Neutrophil (primary cell): ENCODE results near the gene LIPE.
"Not testable (repeated sequence)": the region's sequence is repeated elsewhere in the genome, so short reads cannot be mapped to it uniquely, and the experiment has no call there.

Experiments used
- H3K27ac ChIP-seq: fragments of 200-600 bp; sonication (generic); 2 replicates; pipeline ENCODE4 v1.5.1; 2016; ENCODE audit warnings: mild to moderate bottlenecking, moderate library complexity
- H3K27me3 ChIP-seq: fragments of 200-600 bp; sonication (generic); 2 replicates; pipeline ENCODE4 v1.6.0; 2016; ENCODE audit warnings: mild to moderate bottlenecking
- H3K36me3 ChIP-seq: fragments of 200-600 bp; sonication (generic); 2 replicates; pipeline ENCODE4 v1.5.1; 2017
- H3K4me1 ChIP-seq, 2 experiments: fragments of 200-600 bp in 1 of 2; sonication (generic) in 1 of 2; 1 replicate in 1 of 2; 2 replicates in 1 of 2; pipeline versions ENCODE4 v1.5.1 to v1.6.1; 2013 to 2016; ENCODE audit warnings: low read depth in 1 of 2, low read length in 1 of 2, mild to moderate bottlenecking in 1 of 2, moderate library complexity in 1 of 2; ENCODE audit not compliant: control insufficient read depth in 1 of 2, insufficient read depth in 1 of 2
- H3K4me3 ChIP-seq, 2 experiments: fragments of 200-600 bp in 1 of 2; sonication (generic) in 1 of 2; 1 replicate in 1 of 2; 2 replicates in 1 of 2; pipeline ENCODE4 v1.5.1; 2013 to 2016; ENCODE audit warnings: low read depth in 1 of 2, low read length in 1 of 2, mild to moderate bottlenecking in 1 of 2, moderate library complexity in 1 of 2
- H3K9me3 ChIP-seq: fragments of 200-600 bp; sonication (generic); 2 replicates; pipeline ENCODE4 v1.5.1; 2016
- CTCF ChIP-seq: fragments of 200-600 bp; sonication (generic); IDR thresholded peaks from 2 replicates; pipeline ENCODE4 v1.5.1; 2016; ENCODE audit warnings: antibody characterized with exemption

LIPE gene

GRCh38 chr19:42465827-42466280, 38.7 kb upstream of the LIPE start:
- H3K27me3 ChIP-seq, result no peaks in the 10 kb centered on the region
- TF ChIP-seq CTCF, result no peak

GRCh38 chr19:42461700-42462324, 34.6 kb upstream of the LIPE start:
- no peaks in the 10 kb centered on the region for H3K36me3 ChIP-seq
- H3K4me1 ChIP-seq, result peaks cover 19 to 34% of the 10 kb centered on the region in 2 experiments
- no peak overlapping the region for H3K27ac ChIP-seq
- no peak for TF ChIP-seq CTCF
- no peaks in the 10 kb centered on the region for H3K9me3 ChIP-seq
- H3K27me3 ChIP-seq, result no peaks in the 10 kb centered on the region
- H3K4me3 ChIP-seq, result no peak overlapping the region

More at GRCh38 chr19:42465827-42466280, 38.7 kb upstream of the LIPE start:
- H3K4me3 ChIP-seq, result no peak overlapping the region
- H3K36me3 ChIP-seq, result no peaks in the 10 kb centered on the region
- H3K4me1 ChIP-seq, result peaks cover 38 to 45% of the 10 kb centered on the region in 2 experiments
- H3K9me3 ChIP-seq, result no peaks in the 10 kb centered on the region
- H3K27ac ChIP-seq, result peak overlapping the region; percentile 69

- not testable (repeated sequence) for H3K9me3 ChIP-seq, H3K27ac ChIP-seq, H3K27me3 ChIP-seq, H3K4me3 ChIP-seq, H3K36me3 ChIP-seq
- H3K4me1 ChIP-seq, result peaks cover 17 to 34% of the 10 kb centered on the region in 2 experiments
These were observed 34.0 kb upstream of the LIPE start for GRCh38 chr19:42461231-42461630.

- TF ChIP-seq CTCF, result no peak
- H3K27ac ChIP-seq, result no peak overlapping the region
- H3K36me3 ChIP-seq, result no peaks in the 10 kb centered on the region
- peaks cover 24 to 42% of the 10 kb centered on the region in 2 experiments for H3K4me1 ChIP-seq
- no peaks in the 10 kb centered on the region for H3K9me3 ChIP-seq
- no peak overlapping the region for H3K4me3 ChIP-seq
- no peaks in the 10 kb centered on the region for H3K27me3 ChIP-seq
These were observed 32.7 kb upstream of the LIPE start for GRCh38 chr19:42459926-42460325.

- H3K36me3 ChIP-seq, result no peaks in the 10 kb centered on the region
- no peak for TF ChIP-seq CTCF
- H3K27ac ChIP-seq, result peak overlapping the region; percentile 68
- H3K9me3 ChIP-seq, result no peaks in the 10 kb centered on the region
- H3K4me3 ChIP-seq, result peak overlapping the region; percentile 3 to 26
- H3K27me3 ChIP-seq, result no peaks in the 10 kb centered on the region
- peaks cover 66 to 73% of the 10 kb centered on the region in 2 experiments for H3K4me1 ChIP-seq
These were observed 28.5 kb upstream of the LIPE start for GRCh38 chr19:42455621-42456081.

- no peaks in the 10 kb centered on the region for H3K9me3 ChIP-seq
- TF ChIP-seq CTCF, result no peak
- H3K36me3 ChIP-seq, result no peaks in the 10 kb centered on the region
- peak overlapping the region; percentile 68 for H3K27ac ChIP-seq
- peaks cover 66 to 74% of the 10 kb centered on the region in 2 experiments for H3K4me1 ChIP-seq
- H3K4me3 ChIP-seq, result peak overlapping the region; percentile 3 to 26
- no peaks in the 10 kb centered on the region for H3K27me3 ChIP-seq
These were observed 27.9 kb upstream of the LIPE start for GRCh38 chr19:42455086-42455485.
